GM23248 (cell line): ENCODE results near the gene CDX1. TPM values are rescaled to one million over a fixed set of nuclear protein-coding genes. Genes with fewer than 3 reads are reported as not detected.

ENCODE experiments used
- DNase-seq: peaks from one replicate; pipeline ENCODE4 v3.0.0-alpha.2; 2015
- H2AFZ ChIP-seq: fragments of 200-600 bp; sonication (generic); 2 replicates; pipeline ENCODE4 v1.6.1; 2016; ENCODE audit warnings: antibody characterized with exemption
- H3F3A ChIP-seq: fragments of 200-600 bp; sonication (generic); 2 replicates; pipeline ENCODE4 v1.6.1; 2016; ENCODE audit warnings: mild to moderate bottlenecking, antibody characterized with exemption, mixed run types; ENCODE audit not compliant: insufficient read depth
- H3K27ac ChIP-seq: fragments of 200-600 bp; sonication (generic); 2 replicates; pipeline ENCODE4 v1.5.1; 2016; ENCODE audit warnings: mild to moderate bottlenecking
- H3K27me3 ChIP-seq: fragments of 200-600 bp; sonication (generic); replicated peaks from 2 replicates; pipeline ENCODE4 v1.6.1; 2016; ENCODE audit warnings: mild to moderate bottlenecking; ENCODE audit not compliant: insufficient read depth
- H3K36me3 ChIP-seq: fragments of 200-600 bp; sonication (generic); 2 replicates; pipeline ENCODE4 v1.6.1; 2016; ENCODE audit warnings: low read depth, mild to moderate bottlenecking
- H3K4me1 ChIP-seq: fragments of 200-600 bp; sonication (generic); 2 replicates; pipeline ENCODE4 v1.6.1; 2016; ENCODE audit warnings: mild to moderate bottlenecking; ENCODE audit not compliant: insufficient read depth
- H3K4me2 ChIP-seq: fragments of 200-600 bp; sonication (generic); one replicate; pipeline ENCODE4 v1.6.1; 2016; ENCODE audit warnings: mild to moderate bottlenecking; ENCODE audit not compliant: unreplicated experiment
- H3K4me3 ChIP-seq: fragments of 200-600 bp; sonication (generic); 2 replicates; pipeline ENCODE4 v1.5.1; 2016; ENCODE audit warnings: mild to moderate bottlenecking
- H3K79me2 ChIP-seq: fragments of 200-600 bp; sonication (generic); 2 replicates; pipeline ENCODE4 v1.6.1; 2016; ENCODE audit warnings: mild to moderate bottlenecking; ENCODE audit not compliant: insufficient read depth
- H3K9ac ChIP-seq: fragments of 200-600 bp; sonication (generic); 2 replicates; pipeline ENCODE4 v1.6.1; 2016; ENCODE audit warnings: mild to moderate bottlenecking
- H3K9me2 ChIP-seq: fragments of 200-600 bp; sonication (generic); 2 replicates; pipeline ENCODE4 v1.6.1; 2016; ENCODE audit warnings: mixed run types, mild to moderate bottlenecking, moderate library complexity; ENCODE audit not compliant: insufficient read depth
- H3K9me3 ChIP-seq: fragments of 200-600 bp; sonication (generic); one replicate; pipeline ENCODE4 v1.6.1; 2017; ENCODE audit warnings: low read depth
- H4K20me1 ChIP-seq: fragments of 200-600 bp; sonication (generic); 2 replicates; pipeline ENCODE4 v1.6.0; 2016; ENCODE audit not compliant: insufficient read depth
- EZH2 ChIP-seq: fragments of 200-600 bp; sonication (generic); IDR thresholded peaks from 2 replicates; pipeline ENCODE4 v1.6.1; 2018; ENCODE audit warnings: antibody characterized with exemption, mild to moderate bottlenecking; ENCODE audit not compliant: insufficient read depth, poor library complexity, severe bottlenecking
- EZH2phosphoT487 ChIP-seq: fragments of 200-600 bp; sonication (generic); IDR thresholded peaks from 2 replicates; pipeline ENCODE4 v1.6.1; 2018; ENCODE audit warnings: antibody characterized with exemption, moderate library complexity, mild to moderate bottlenecking, low read depth; ENCODE audit not compliant: insufficient read depth
- WGBS, 2 experiments: methylation state at CpG; one replicate each; pipeline ENCODE4 v1.1.6; 2015 to 2017; ENCODE audit warnings: low lambda C conversion rate in 2 of 2, low coverage in 1 of 2; ENCODE audit errors: missing lambda C conversion rate in 2 of 2; 5-methylcytosine and 5-hydroxymethylcytosine counted together
- in situ Hi-C: fragments of 300-500 bp; cut with MboI; formaldehyde crosslinking; loops from 2 replicates; pipeline ENCODE4 v1.15.0; 2020
- polyA plus RNA-seq: library from polyadenylated mRNA; unstranded; fragments of >200 nt; fragmentation: Nextera tagmentation; extraction: Ambion mirVana; gene quantifications from 2 replicates; pipeline ENCODE4 v1.2.1, GENCODE V29; 2016
- total RNA-seq: library from RNA; depleted of rRNA; stranded (reverse); fragments of >200 nt; shearing (Covaris generic); gene quantifications from 2 replicates; pipeline ENCODE4 v1.2.3, GENCODE V29; 2014

Gene CDX1
- total and polyA plus RNA-seq, 2 experiments from 2014 or later, result not detected

- H3F3A ChIP-seq, result no peaks in the 10 kb centered on the region
- no peaks in the 10 kb centered on the region for H3K36me3 ChIP-seq
- DNase-seq, result no peak
- H3K4me2 ChIP-seq, result no peak overlapping the region
- H3K79me2 ChIP-seq, result no peaks in the 10 kb centered on the region
- H3K4me1 ChIP-seq, result peaks cover 9% of the 10 kb centered on the region
- 77 to 83% methylated on average over 6 of the region's 6 CpGs for WGBS, 2 experiments
- H3K4me3 ChIP-seq, result no peak overlapping the region
- H4K20me1 ChIP-seq, result no peaks in the 10 kb centered on the region
- H3K9ac ChIP-seq, result no peak overlapping the region
- in situ Hi-C loops, result loop anchor here (25.0 kb wide), 1 partner anchor 369 kb away; no protein-coding TSS in a partner anchor
- H3K27ac ChIP-seq, result no peak overlapping the region
- H3K9me2 ChIP-seq, result no peaks in the 10 kb centered on the region
- no peaks in the 10 kb centered on the region for H3K9me3 ChIP-seq
- H2AFZ ChIP-seq, result no peak overlapping the region
- TF ChIP-seq EZH2, result no peak
- no peak for TF ChIP-seq EZH2phosphoT487
- no peaks in the 10 kb centered on the region for H3K27me3 ChIP-seq
Measured at GRCh38 chr5:150206098-150206778, 39.7 kb downstream of the CDX1 start.

- TF ChIP-seq EZH2phosphoT487 (no peak), EZH2 (no peak)
- no peak overlapping the region for H3K4me3 ChIP-seq
- in situ Hi-C loops, result loop anchor here (25.0 kb wide), 1 partner anchor 369 kb away; no protein-coding TSS in a partner anchor
Measured at GRCh38 chr5:150206779-150207115, 40.2 kb downstream of the CDX1 start.

GRCh38 chr5:150208187-150209098 lies 41.9 kb downstream of the CDX1 start:
- no peak overlapping the region for H3K27ac ChIP-seq
- H2AFZ ChIP-seq, result no peak overlapping the region
- H3K79me2 ChIP-seq, result no peaks in the 10 kb centered on the region
- no peaks in the 10 kb centered on the region for H3K36me3 ChIP-seq
- H3K4me1 ChIP-seq, result peaks cover 9% of the 10 kb centered on the region
- H4K20me1 ChIP-seq, result no peaks in the 10 kb centered on the region
- peak; percentile 74 for DNase-seq
- no peak overlapping the region for H3K4me3 ChIP-seq
- in situ Hi-C loops, result loop anchor here (25.0 kb wide), 1 partner anchor 371 kb away; no protein-coding TSS in a partner anchor
- no peaks in the 10 kb centered on the region for H3F3A ChIP-seq
- H3K9me3 ChIP-seq, result no peaks in the 10 kb centered on the region
- H3K27me3 ChIP-seq, result no peaks in the 10 kb centered on the region
- H3K9ac ChIP-seq, result 0 out of 2 replicates have a peak overlapping the region, but pooled peaks have one; percentile 24
- TF ChIP-seq EZH2, result no peak
- TF ChIP-seq EZH2phosphoT487, result no peak
- WGBS, 2 experiments, result 57 to 59% methylated on average over 19 of the region's 19 CpGs
- H3K9me2 ChIP-seq, result no peaks in the 10 kb centered on the region
- peak overlapping the region; percentile 37 for H3K4me2 ChIP-seq

More at GRCh38 chr5:150206779-150207115, 40.2 kb downstream of the CDX1 start:
- no peaks in the 10 kb centered on the region for H3K27me3 ChIP-seq
- no peaks in the 10 kb centered on the region for H3F3A ChIP-seq
- no peak overlapping the region for H3K4me2 ChIP-seq
- H3K9me2 ChIP-seq, result no peaks in the 10 kb centered on the region
- H3K79me2 ChIP-seq, result no peaks in the 10 kb centered on the region
- DNase-seq, result no peak
- no peaks in the 10 kb centered on the region for H3K36me3 ChIP-seq
- no peak overlapping the region for H2AFZ ChIP-seq
- peaks cover 9% of the 10 kb centered on the region for H3K4me1 ChIP-seq
- WGBS, 2 experiments, result 94 to 96% methylated on average over 6 of the region's 6 CpGs
- H4K20me1 ChIP-seq, result no peaks in the 10 kb centered on the region
- no peak overlapping the region for H3K27ac ChIP-seq
- no peak overlapping the region for H3K9ac ChIP-seq
- no peaks in the 10 kb centered on the region for H3K9me3 ChIP-seq

- H2AFZ ChIP-seq, result no peak overlapping the region
- no peak for TF ChIP-seq EZH2phosphoT487
- TF ChIP-seq EZH2, result no peak
- H3K27ac ChIP-seq, result no peak overlapping the region
- no peak overlapping the region for H3K4me3 ChIP-seq
- H3K4me1 ChIP-seq, result peaks cover 16% of the 10 kb centered on the region
- no peaks in the 10 kb centered on the region for H4K20me1 ChIP-seq
- H3K4me2 ChIP-seq, result peak overlapping the region; percentile 37
- H3K9me2 ChIP-seq, result no peaks in the 10 kb centered on the region
- H3K27me3 ChIP-seq, result no peaks in the 10 kb centered on the region
- in situ Hi-C loops, result loop anchor here (25.0 kb wide), 1 partner anchor 372 kb away; no protein-coding TSS in a partner anchor
- DNase-seq, result peak; percentile 64
- H3K79me2 ChIP-seq, result no peaks in the 10 kb centered on the region
- 90 to 92% methylated on average over 21 of the region's 21 CpGs for WGBS, 2 experiments
- no peaks in the 10 kb centered on the region for H3K9me3 ChIP-seq
- peaks cover 4% of the 10 kb centered on the region for H3F3A ChIP-seq
- H3K36me3 ChIP-seq, result no peaks in the 10 kb centered on the region
- 0 out of 2 replicates have a peak overlapping the region, but pooled peaks have one; percentile 24 for H3K9ac ChIP-seq
Measured at GRCh38 chr5:150209099-150209635, 42.6 kb downstream of the CDX1 start.
